ENCODE results near the gene GATA3.

DNA sequence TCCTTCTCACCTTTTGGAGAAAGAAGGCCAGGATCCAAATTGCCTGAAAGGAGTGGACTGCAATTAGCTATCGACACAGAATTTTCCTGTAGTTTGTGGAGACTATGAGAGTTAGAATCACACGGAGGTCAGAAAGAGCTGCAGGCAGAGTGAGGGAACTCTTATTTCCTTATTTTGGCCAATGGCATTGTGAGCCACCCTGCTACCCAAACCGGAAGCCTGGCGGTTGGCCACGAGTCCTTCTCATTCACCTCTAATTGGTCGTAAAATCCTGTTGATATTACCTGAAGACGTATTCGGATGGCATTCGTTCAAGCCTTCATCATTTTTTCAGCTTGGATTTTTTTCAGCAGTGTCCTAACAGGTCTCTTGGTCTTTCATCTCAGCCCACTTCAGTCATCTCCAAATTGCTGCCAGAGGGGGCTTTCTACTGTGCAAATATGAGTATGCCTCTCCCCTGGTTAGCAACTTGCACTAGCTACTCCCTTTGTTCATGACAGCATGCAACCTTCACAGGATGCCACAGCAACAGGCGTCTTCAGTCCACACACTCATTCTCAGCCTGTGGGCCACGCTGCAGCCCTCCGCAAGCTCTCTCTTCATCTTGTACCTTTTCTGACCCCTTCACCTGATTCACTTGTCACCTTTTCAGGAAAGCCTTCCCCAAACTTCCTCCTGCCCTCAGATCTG lies 66.9 kb downstream of the GATA3 start:
- TF ChIP-seq EZH2 (IDR thresholded peaks at IDR 0.05; ENCODE audit: insufficient read depth, poor library complexity, severe bottlenecking) (no peak), EZH2phosphoT487 (IDR thresholded peaks at IDR 0.05; ENCODE audit: insufficient read depth, low read depth) (no peak)

Data from GM23248 (cell line).